Measurements from ENCODE around the gene GJA1.
"Not testable (repeated sequence)": the region's sequence is repeated elsewhere in the genome, so short reads cannot be mapped to it uniquely, and the experiment has no call there.

GRCh38 chr6:121431776-121432175, 3.7 kb upstream of the GJA1 start:
- TF ChIP-seq POLR2A (IDR thresholded peaks at IDR 0.05): not testable (repeated sequence)
- TF ChIP-seq, protein P1, sequence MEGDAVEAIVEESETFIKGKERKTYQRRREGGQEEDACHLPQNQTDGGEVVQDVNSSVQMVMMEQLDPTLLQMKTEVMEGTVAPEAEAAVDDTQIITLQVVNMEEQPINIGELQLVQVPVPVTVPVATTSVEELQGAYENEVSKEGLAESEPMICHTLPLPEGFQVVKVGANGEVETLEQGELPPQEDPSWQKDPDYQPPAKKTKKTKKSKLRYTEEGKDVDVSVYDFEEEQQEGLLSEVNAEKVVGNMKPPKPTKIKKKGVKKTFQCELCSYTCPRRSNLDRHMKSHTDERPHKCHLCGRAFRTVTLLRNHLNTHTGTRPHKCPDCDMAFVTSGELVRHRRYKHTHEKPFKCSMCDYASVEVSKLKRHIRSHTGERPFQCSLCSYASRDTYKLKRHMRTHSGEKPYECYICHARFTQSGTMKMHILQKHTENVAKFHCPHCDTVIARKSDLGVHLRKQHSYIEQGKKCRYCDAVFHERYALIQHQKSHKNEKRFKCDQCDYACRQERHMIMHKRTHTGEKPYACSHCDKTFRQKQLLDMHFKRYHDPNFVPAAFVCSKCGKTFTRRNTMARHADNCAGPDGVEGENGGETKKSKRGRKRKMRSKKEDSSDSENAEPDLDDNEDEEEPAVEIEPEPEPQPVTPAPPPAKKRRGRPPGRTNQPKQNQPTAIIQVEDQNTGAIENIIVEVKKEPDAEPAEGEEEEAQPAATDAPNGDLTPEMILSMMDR (IDR thresholded peaks at IDR 0.05): not testable (repeated sequence)

All from right lobe of liver (tissue), 4 donors.